NCI-H748 (cell line): Measurements from ENCODE around the gene RRH.

Experiments
- DNase-seq: peaks from one replicate; lab custom pipeline; 2025; ENCODE audit not compliant: unreplicated experiment; lab: John Stamatoyannopoulos, UW

The RRH gene

GRCh38 chr4:109886303-109886702, 58.5 kb downstream of the RRH start:
- no peak for DNase-seq

GRCh38 chr4:109887071-109887470, 59.3 kb downstream of the RRH start:
- DNase-seq = no peak

GRCh38 chr4:109890076-109890475, 62.3 kb downstream of the RRH start:
- no peak for DNase-seq
